ENCODE data around the gene SHC3.

The SHC3 gene

DNA sequence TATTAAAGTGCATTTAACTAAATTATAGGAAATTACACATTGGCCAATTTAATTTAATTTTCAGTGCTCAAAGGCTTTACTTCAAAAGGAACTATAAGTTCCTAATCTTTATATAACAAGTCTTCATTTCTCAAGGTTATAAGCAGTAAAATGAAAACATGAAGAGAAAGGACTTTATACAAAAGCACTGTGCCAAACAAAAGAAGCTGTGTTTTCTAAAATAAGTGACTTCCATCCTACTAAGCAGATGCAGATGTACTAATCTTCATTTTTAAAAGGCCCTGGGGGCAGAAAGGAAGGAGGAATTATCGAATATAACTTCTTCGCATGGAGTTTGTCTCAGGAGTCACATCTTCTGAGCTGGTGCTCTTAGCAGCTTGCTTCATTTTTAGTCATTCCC is 81.4 kb downstream of the SHC3 start:
- no peak for DNase-seq

DNA sequence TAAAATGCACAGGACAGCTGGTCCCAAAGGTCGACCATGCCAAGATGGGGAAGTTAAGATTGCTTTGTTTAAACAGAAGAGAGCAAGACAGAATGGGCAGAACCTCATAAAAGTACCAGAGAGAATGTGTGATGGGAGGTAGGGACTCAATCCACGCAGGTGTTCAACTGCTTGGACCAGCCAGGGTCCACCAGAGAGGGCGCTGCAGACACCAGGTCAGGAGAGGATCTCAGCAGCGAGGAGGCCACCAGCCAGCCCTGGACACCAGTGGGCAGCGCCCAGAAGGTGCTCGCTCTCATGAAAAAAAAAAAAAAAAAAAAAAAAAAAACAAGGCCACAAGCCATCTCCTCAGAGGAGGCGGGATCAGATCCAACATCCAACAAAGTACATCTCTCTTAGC is 81.8 kb downstream of the SHC3 start:
- DNase-seq: no peak

DNA sequence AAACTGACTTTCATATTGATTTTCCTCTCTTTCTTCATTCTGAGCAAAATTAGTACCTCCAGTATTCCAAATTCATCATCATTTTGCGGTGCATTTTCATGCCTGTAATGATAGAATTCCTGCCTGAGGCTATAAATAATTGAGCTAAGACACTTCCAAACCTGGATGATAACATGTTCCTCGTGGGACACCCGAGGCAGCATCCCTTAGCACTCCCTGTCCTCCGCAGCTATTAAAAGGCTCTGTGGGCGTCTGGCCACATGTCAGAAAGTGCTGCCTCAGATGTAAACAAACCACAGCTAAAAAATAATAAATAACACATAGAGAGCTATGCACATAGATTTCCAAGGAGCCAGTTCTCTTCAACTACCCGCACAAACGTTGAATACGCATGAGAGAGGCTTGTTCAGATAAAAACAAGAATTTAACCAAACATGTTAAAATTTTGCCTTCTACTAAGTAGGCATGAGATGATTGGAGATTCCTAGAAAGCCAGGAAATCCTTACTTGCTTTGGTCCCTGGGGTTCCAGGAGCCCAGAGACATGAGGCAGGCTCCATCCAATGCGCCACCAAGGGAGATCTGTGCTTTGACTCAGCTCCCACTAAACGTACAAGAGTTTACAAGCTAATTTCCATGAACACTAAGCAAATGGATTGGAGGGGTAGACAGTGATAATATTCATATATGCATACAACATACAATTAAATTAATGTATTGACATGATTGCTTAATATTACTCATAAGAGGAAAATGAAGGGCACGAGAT is 82.7 kb downstream of the SHC3 start:
- peak; percentile 28 for DNase-seq

DNA sequence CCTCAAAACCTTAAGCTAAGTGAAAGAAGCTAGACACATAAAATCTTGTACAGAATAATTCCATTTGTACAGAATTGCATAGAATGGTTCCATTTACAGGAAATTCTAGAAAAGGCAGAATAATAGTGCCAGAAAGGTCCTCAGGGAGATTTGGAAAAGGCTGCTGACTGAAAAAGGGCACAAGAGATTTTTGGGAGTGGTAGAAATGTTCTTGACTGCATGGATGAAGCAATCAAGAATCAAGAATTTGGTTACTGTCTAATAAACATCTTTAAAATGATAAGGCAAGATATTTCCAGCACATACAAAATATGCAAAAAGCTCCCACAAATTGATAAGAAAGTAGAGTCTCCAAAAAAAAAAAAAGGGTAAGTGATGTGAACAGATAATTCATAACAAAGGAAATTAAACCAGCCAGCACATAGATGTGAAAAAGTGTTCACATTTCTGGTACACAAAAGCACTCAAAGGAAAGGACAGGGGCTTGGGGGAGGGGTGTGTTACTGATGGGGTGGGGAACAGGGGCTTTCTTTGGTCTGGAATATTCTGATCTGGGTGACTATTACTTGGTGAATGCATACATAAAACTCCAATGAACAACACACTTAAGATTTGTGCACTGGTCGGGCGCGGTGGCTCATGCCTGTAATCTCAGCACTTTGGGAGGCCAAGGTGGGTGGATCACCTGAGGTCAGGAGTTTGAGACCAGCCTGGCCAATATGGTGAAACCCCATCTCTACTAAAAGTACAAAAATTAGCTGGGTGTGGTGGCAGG is 85.2 kb downstream of the SHC3 start:
- no peak for DNase-seq

DNA sequence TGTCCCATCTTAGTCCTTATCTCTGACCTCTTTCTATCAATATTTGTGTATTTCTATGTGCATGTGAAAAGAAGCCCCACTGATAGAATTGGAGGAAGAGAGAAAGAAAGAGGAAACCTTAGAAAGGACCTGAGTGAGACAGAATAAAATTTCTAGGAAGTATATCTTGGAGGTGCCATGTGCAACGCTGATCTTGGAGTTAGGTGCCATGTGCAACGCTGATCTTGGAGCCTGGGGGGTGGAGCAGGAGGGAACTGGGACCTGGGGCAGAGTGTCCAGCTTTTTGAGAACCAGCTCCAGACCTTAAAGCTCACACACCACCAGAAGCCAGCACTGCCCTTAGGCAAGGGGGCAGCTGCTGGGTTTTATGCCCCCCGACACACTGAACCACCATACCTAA is 89.4 kb downstream of the SHC3 start:
- DNase-seq: no peak

DNA sequence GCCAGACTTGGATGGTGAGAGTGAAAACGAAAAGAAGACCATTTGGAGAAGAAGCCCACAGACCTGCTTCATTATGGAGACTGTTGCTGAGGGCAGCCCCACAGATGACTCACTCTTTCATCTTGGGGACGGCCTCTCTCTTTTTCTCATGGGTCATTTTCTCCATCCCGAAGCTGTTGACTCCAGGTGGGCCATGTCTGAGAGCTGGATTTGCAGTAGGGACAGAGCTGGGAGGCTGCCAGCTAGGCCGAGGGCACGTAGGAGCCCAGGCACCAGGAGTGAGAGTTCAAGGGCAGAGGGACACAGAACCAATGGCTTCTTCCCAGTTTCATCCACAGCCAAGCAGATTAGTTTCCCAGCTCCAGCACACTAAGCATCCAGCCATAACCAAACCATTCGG is 95.0 kb downstream of the SHC3 start:
- no peak for DNase-seq

DNA sequence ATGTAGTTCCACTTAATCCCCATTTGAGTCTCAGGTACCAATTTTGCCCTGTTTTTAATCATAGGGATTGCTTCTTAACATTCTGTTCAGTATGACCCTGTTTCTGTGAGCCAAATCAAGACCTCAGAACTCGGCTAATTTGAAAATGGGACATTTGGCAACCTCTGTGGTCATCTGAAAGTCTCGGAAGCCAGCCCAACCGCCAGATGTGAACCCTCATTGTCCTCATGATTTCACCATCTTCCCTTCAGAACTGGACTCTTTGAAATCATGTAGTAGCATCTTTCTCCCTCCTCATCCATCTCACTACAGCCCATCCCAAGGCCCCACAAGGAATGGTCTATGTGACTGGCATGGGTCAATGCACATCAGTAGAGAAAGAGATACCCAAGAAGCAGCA is 98.4 kb downstream of the SHC3 start:
- DNase-seq: no peak

DNA sequence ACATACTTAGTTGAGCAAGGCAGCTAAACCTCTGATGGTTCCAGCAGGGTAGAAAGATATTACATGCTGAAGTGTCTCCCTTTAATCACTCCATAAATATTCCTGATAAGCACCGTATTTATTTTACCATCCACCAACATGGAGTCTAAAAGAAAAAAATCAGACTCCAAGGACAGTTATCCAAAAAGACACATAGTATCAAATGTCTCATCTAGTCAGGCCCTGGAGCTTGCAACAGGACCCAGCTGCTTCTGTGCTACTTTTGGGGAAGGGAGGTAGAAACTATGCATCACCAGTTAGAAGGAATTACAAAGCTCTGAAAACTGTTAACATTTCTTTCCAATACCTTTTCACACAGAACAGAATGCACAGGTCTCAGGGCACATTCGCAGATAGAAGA is 99.2 kb downstream of the SHC3 start:
- no peak for DNase-seq

DNA sequence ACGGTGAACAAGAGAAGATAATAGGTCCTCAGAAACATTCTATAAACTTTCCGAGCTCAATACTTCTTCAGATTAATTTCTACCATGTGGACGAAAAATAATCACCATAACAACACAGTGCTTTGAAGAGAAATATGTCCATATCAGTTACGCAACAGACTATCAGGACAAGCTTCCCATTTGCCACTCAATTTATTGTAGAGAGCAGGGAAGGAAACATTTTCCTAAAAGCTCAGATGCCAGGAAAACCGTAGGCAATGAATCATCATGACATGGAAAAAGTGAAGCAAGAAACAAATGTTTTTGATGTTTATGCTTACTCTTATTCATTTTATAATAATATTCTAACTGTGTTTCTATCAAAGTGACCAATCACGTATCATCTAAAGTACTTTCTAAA is 99.8 kb downstream of the SHC3 start:
- no peak for DNase-seq

DNA sequence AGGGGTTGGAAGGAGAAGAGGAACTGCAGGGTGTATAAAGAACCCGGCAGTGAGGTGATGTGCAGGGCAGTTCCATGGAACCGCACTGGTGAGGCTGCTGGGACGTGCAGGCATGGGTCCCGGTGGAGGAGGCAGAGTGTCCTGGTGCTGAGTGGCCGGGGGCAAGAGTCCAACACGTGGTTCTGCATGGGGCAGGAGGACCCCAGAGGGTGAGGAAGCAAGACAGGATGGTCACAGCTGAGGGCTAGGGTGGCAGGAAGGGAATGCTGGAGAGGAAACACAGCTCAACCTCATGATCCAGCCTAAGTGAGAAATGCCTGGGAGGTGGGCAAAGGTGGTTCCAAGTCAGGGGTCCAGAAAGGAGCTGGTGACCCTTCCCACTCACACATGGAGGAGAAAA is 100.2 kb downstream of the SHC3 start:
- no peak for DNase-seq

DNA sequence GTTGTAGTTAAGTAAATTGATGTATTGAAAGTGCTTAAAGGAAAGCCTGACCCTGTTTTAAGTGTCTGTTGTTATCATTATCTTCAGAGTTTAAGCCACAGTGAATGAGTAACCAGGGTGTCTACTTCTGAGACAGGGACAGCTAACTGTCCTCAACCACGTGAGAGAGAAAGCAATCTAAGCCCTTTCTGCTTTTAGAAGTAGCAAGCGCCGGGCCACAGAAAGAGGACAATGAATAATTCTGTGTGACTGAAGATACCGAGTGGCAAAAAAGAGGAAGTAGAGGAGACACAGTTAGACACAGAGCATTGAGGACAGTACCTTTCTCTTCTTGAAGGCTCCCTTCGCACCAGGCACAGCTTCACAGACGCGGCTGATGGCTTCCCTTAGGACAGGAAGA is 101.1 kb downstream of the SHC3 start:
- no peak for DNase-seq

DNA sequence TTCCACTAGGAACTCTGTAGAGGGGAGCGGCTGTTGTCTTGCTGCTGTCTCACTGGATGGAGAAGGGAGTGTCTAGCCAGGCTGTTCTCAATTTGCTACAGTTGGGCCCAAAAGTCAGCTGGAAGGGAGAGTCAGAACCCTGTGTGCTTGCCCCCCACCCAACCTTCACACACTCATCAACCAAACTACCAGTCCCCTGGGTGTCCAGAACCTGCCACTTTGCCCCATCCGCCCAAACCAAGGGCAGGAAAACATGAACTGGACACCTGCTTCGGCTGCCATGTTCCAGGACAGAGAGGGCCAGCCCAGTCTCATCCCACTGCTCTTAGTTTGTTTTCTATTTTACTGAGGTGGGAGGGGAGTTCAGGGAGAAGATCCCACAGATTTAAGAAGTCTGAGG is 105.2 kb downstream of the SHC3 start:
- DNase-seq: no peak

DNA sequence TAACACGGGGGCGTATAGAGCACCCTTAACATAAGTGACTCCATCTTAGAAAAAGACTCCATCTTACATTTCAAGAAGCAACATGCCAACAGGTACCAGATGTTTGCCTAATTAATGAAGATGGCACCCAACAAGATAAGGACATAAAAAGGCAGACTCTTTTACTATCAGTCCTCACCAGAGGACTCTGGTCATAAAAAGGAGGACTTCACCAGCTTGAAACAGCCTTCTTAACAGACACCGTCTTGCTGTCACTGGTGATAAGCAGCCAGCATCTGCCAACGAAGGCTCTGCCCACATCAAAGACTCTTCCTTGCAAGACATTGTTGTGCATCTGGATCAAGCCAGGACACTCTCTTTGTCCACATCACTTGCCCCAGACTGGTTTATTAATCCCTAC is 107.0 kb downstream of the SHC3 start:
- DNase-seq: no peak

DNA sequence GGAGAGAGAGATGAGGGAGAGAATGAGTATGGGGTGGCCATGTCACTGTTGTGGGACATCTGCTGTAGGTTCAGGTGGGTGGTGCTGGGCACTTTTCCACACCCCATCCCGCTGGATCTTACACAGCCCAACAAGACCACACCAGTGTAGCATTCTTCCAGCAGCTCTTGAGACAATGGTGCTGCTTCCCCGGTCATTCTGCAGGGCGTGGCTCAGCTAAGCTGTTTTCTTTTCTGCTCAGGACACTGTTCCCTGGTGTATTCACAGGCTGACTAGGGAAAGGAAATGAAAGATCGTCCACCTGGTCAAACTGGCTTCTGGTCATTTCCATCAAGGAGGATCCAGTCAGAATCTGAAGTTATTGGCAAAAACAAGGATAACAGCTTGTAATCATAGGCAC is 111.8 kb downstream of the SHC3 start:
- no peak for DNase-seq

DNA sequence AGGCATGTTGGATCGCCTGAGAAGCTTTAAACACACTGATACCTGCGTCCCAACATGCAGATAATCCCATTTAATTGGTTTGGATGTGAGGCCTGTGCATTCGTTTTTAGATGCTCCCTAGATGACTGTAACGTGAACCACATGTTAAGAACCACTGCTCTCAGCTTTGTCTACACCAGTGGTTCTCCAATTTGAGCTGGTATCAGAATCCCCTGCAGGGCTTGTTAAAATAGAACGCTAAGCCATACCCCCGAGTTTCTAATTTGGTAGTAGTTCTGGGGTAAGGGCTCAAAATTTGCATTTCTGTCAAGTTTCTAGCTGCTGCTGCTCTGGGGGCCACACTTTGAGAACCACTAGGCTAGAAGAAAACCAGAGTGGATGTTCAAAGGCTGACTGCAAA is 112.7 kb downstream of the SHC3 start:
- no peak for DNase-seq

DNA sequence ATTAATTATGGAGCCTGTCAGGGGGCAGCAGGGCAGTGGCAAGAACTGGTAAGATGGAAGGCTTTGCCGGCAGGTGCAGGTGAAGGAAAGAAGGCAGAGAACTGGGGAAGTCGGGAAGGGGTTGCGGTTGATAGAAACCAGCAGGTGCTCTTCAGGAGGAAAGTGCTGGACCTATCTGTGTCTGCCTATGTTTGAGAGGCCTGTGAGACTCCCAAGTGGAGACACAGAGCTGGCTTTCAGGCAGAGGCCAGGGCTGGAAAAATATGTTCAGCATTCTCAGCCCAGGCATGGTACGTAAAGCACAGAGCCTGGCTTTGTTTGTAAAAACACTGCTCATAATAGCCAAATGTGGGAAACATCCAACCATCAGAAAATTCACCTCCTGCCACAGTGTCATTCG is 117.8 kb downstream of the SHC3 start:
- DNase-seq: no peak

DNA sequence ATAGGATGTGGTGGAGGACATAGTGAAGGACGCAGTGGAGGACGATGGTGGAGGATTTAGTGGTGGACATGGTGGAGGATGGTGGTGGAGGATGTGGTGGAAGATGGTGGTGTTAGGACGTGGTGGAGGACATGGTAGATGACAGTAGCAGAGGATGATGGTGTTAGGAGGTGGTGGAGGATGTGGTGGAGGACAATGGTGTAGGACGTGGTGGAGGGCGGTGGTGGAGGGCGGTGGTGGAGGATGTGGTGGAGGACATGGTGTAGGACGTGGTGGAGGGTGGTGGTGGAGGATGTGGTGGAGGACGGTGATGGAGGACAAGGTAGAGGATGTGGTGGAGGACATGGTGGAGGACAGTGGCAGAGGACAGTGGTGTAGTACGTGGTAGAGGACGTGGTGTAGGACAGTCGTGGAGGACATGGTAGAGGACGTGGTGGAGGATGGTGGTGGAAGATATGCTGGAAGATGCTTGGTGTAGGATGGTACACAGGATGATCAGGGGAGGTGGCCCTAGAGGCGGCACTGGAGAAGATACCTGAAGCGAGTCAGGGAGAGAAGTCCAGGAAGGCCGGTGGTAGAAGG is 118.6 kb downstream of the SHC3 start:
- DNase-seq: no peak

DNA sequence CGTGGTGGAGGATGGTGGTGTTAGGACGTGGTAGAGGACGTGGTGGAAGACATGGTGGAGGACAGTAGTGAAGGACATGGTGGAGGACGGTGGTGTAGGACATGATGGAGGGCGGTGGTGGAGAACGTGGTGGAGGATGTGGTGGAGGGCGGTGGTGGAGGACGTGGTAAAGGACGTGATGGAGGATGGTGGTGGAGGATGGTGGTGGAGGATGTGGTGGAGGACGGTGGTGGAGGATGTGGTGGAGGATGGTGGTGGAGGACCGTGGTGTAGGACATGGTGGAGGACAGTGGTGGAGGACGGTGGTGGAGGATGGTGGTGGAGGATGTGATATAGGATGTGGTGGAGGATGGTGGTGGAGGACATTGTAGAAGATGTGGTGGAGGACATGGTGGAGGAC is 119.7 kb downstream of the SHC3 start:
- DNase-seq: no peak

DNA sequence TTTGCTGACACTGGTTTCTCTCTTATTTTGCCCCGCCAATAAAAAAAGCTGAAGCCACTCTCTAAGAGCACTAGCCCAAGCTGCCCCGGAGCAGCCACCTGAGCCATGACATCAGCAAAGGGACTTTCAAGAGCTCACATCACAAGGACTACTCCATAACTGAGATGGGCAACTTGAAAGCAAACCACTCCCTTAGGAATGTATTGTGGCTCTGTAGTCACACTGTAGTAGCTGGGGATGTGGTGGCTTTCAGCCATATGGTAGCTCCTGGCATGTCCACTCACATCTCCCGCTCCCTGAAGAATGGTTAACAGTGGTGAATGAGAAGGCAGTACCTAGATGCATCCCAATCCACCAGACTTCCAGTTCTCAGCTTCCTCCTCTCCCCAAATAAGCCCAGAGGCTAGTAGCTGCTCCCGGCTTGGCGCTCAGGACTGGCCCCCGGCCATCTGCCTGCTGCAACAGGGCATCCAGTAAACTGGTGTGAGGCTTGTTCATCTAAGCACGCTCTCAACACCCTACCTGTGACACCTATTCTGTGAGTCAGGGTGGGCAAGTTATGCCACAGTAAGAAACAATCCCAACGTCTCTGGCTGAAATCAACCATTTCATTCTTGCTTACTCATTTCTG is 123.6 kb downstream of the SHC3 start:
- DNase-seq: no peak

DNA sequence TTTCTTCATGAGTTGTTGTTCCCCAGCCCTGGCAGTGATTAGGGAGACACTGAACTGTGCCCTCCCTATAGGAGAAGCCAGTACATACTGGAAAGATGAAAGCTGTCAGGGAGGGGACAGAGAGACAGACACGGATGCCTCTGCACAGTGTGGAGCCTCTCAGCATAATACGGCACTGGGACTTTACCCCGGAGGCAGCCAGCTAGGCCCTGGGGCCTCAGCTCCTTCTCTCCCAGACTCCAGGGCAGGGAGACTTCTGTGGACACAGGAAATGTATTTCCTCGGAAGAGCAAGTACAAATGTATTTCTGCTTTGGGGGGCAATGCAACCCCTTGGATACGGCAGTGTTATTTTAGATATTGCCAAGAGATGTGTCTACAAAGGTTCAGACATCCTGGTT is 125.3 kb downstream of the SHC3 start:
- no peak for DNase-seq

DNA sequence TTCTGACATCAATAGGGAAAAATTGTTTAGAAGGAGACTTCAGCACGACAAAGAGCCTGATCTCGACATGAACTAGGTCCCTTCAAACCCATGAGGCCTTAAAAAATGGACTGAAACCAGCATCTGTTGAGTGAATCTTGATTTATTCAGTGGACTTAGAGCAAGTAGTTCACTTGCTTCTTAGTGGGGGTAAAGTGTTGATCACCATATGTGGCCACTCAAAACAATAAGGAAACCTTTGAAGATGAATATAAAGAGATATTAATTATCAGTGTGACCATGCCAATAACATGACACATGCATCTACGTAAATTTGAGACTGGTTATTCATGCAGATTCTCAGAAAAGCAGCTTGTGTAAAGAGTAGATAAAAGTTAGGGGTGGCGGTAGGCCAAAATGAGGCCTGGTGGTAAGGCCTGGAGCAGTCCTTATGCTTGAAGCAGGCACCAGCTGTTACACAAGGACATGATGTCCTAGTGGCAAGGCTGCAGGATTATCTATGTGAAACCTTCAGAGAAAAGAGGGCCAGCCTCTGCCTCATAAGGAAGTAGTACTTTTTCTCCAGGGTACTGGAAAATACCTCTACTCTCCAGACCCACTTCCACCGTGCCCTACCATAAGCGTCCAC is 126.0 kb downstream of the SHC3 start:
- no peak for DNase-seq

DNA sequence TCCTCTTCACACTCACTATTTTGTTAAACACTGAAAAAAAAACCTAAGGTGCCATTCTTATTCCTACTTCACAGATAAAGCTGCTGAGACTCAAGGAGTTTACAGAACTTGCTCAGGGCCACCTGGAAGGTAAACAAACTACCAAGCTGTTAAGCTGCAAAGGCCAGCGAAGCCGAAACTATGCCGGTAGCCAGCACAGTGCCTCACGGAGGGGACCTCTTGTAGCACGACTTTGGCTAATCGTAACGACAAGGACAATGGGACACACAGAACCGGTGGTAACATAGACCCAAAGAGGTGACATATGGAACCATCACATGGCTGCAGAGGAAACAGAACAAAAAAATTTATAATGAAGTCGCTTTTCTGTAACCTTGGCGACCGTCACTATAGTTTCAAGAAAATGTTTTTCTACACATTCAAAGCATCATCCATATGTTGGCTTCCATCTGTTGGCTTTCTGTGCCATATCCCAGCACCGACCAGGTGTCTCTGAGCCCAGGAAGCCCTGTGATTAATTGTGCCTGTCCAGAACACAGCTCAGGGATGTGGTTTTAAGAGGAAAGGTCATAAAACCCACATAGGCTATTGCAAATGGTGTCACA is 127.1 kb downstream of the SHC3 start:
- DNase-seq: no peak

DNA sequence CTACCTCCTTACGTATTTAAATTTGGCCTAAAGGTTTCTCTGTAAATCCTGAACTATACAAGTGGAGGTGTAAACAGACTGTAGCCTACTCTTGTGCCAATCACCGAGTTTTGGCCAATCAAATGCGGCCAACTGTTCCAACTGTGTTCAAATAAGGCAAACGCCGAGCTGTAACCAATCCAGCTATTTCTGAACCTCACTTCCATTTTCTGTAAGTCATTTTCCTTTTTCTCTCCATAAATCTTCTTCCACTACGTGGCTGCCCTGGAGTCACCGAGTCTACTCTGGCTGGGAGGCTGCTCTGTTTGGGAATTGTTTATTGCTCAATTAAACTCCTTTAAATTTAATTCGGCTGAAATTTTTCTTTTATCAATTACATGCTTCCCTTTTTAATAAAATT is 129.0 kb downstream of the SHC3 start:
- DNase-seq: no peak
